NCI-H2029 (cell line): ENCODE results near the gene PILRB.
"Not testable (repeated sequence)": the region's sequence is repeated elsewhere in the genome, so short reads cannot be mapped to it uniquely, and the experiment has no call there.

Experiments
- DNase-seq: peaks from one replicate; lab custom pipeline; 2025; lab: John Stamatoyannopoulos, UW

The PILRB gene

GRCh38 chr7:100358027-100358856 is at the start of gene PILRB:
Gene PILRB (plus strand): TSS chr7:100358117. CDS start chr7:100358303, 186 bp downstream.
- DNase-seq, result no peak

GRCh38 chr7:100318329-100318728 is 39.6 kb upstream of the PILRB start:
- not testable (repeated sequence) for DNase-seq

- not testable (repeated sequence) for DNase-seq
Observed at GRCh38 chr7:100321648-100322047, 36.3 kb upstream of the PILRB start.

- not testable (repeated sequence) for DNase-seq
Observed at GRCh38 chr7:100324194-100324593, 33.7 kb upstream of the PILRB start.

- not testable (repeated sequence) for DNase-seq
Observed at GRCh38 chr7:100325671-100326070, 32.2 kb upstream of the PILRB start.

- DNase-seq, result not testable (repeated sequence)
Observed at GRCh38 chr7:100326914-100327313, 31.0 kb upstream of the PILRB start.

GRCh38 chr7:100335566-100336466 is 22.1 kb upstream of the PILRB start:
- peak; percentile 87 for DNase-seq

GRCh38 chr7:100338083-100338696 is 19.7 kb upstream of the PILRB start:
- DNase-seq, result not testable (repeated sequence)

- not testable (repeated sequence) for DNase-seq
Observed at GRCh38 chr7:100341286-100341685, 16.6 kb upstream of the PILRB start.

GRCh38 chr7:100342765-100343164 is 15.2 kb upstream of the PILRB start:
- no peak for DNase-seq

GRCh38 chr7:100344124-100344559 is 13.8 kb upstream of the PILRB start:
- not testable (repeated sequence) for DNase-seq

GRCh38 chr7:100344560-100345287 is 13.2 kb upstream of the PILRB start:
- not testable (repeated sequence) for DNase-seq

GRCh38 chr7:100345288-100345672 is 12.6 kb upstream of the PILRB start:
- peak; percentile 17 for DNase-seq

GRCh38 chr7:100346921-100347320 is 11.0 kb upstream of the PILRB start:
- DNase-seq, result no peak

GRCh38 chr7:100348805-100349204 is 9.1 kb upstream of the PILRB start:
- DNase-seq, result no peak

GRCh38 chr7:100349757-100350156 is 8.2 kb upstream of the PILRB start:
- DNase-seq, result no peak

- no peak for DNase-seq
Observed at GRCh38 chr7:100351657-100352058, 6.3 kb upstream of the PILRB start.

GRCh38 chr7:100352230-100352781 is 5.6 kb upstream of the PILRB start:
- not testable (repeated sequence) for DNase-seq

GRCh38 chr7:100352984-100353684 is 4.8 kb upstream of the PILRB start:
- DNase-seq, result no peak

- no peak for DNase-seq
Observed at GRCh38 chr7:100353685-100354330, 4.1 kb upstream of the PILRB start.
